Ovary (tissue), 9 donors: ENCODE results near the gene DIPK1B. TPM values are rescaled to one million over a fixed set of nuclear protein-coding genes. Genes with fewer than 3 reads are reported as not detected.
"Not testable (repeated sequence)": the region's sequence is repeated elsewhere in the genome, so short reads cannot be mapped to it uniquely, and the experiment has no call there.

ENCODE experiments used
- DNase-seq, 5 donors: peaks; one replicate each; pipeline ENCODE4 v3.0.0-alpha.2; 2019 to 2020
- H3K27ac ChIP-seq, 2 donors: fragments of 200-600 bp; one replicate each; pipeline versions ENCODE4 v1.5.1 to v1.8.0; 2019 to 2022
- H3K27me3 ChIP-seq: fragments of 200-600 bp; one replicate; pipeline ENCODE4 v1.8.0; 2022
- H3K36me3 ChIP-seq: fragments of 200-600 bp; sonication (generic); one replicate; pipeline ENCODE4 v1.5.1; 2019
- H3K4me1 ChIP-seq: one replicate; pipeline ENCODE4 v1.8.1; 2013; ENCODE audit warnings: mild to moderate bottlenecking, moderate library complexity; ENCODE audit not compliant: insufficient read depth
- H3K4me3 ChIP-seq: fragments of 200-600 bp; sonication (generic); one replicate; pipeline ENCODE4 v1.5.1; 2017
- H3K9me3 ChIP-seq, 2 donors: fragments of 200-600 bp in 1 of 2; sonication (generic) in 1 of 2; one replicate each; pipeline versions ENCODE4 v1.5.1 to v1.8.1; 2013 to 2019; ENCODE audit warnings: mild to moderate bottlenecking in 1 of 2, moderate library complexity in 1 of 2
- EP300 ChIP-seq: sonication (generic); formaldehyde crosslinking; IDR thresholded peaks from one replicate; pipeline ENCODE4 v1.6.1; 2017; ENCODE audit warnings: antibody characterized with exemption
- POLR2A ChIP-seq: fragments of 450-650 bp; IDR thresholded peaks from one replicate; pipeline ENCODE4 v1.6.1; 2017; ENCODE audit warnings: antibody characterized with exemption, mild to moderate bottlenecking, moderate library complexity
- whole genome bisulfite sequencing, 3 donors: extraction: QIAGEN DNeasy Blood & Tissue Kit in 1 of 3; methylation state at CpG; one replicate each; pipeline versions ENCODE4 v1.1.5 to v1.1.7; 2013 to 2017; 5-methylcytosine and 5-hydroxymethylcytosine counted together
- intact Hi-C, 4 donors: fragments of 100-400 bp; cut with DNase I; formaldehyde crosslinking; loops; one replicate each; pipeline versions ENCODE4 v1.11.0 to v1.15.1; 2022 to 2023
- polyA plus RNA-seq, 2 donors: library from polyadenylated mRNA; stranded (reverse); fragments of 200-250 nt in 1 of 2; fragments of 350-450 nt in 1 of 2; fragmentation: Illumina TruSeq in 1 of 2; extraction: RNeasy Lipid Tissue Mini Kit (QIAGEN cat#74804) in 1 of 2; gene quantifications; one replicate each; pipeline ENCODE4 v1.2.3, GENCODE V29; 2013 to 2014
- total RNA-seq, 7 donors: library from RNA; depleted of rRNA in 2 of 7; stranded (reverse); fragments of >200 nt in 2 of 7; fragmentation: NEBNext Ultra II Directional in 3 of 7; extraction: Animal tissue kit (Norgen Biotek cat#: 25700) in 3 of 7; gene quantifications; one replicate each; pipeline versions ENCODE4 v1.1.0 to v1.2.4, GENCODE V29; 2016 to 2023
- TF ChIP-seq, protein P1 (sequence below), 3 donors: fragments of 450-650 bp in 2 of 3; fragments of 200-600 bp in 1 of 3; IDR thresholded peaks; one replicate each; pipeline versions ENCODE4 v1.5.1 to v1.8.0; 2016 to 2022; ENCODE audit warnings: antibody characterized with exemption in 3 of 3, mild to moderate bottlenecking in 1 of 3
- donor health status: DM: no; HTN: no; CAD: no; lungs with moderate emphysema.
- donor health status: DM: no; HTN: no; CAD: no.
- donor health status: Bipolar disorder and iron deficiency.
- donor health status: DM: yes; HTN: yes; CAD: no.
- donor health status: DM: no; HTN: no; CAD: no.
- donor health status: DM: yes; HTN: yes; CAD: no.

The DIPK1B gene
- total and polyA plus RNA-seq, 9 donors = 2.9 to 23.4 (median 13.1) TPM

DNA sequence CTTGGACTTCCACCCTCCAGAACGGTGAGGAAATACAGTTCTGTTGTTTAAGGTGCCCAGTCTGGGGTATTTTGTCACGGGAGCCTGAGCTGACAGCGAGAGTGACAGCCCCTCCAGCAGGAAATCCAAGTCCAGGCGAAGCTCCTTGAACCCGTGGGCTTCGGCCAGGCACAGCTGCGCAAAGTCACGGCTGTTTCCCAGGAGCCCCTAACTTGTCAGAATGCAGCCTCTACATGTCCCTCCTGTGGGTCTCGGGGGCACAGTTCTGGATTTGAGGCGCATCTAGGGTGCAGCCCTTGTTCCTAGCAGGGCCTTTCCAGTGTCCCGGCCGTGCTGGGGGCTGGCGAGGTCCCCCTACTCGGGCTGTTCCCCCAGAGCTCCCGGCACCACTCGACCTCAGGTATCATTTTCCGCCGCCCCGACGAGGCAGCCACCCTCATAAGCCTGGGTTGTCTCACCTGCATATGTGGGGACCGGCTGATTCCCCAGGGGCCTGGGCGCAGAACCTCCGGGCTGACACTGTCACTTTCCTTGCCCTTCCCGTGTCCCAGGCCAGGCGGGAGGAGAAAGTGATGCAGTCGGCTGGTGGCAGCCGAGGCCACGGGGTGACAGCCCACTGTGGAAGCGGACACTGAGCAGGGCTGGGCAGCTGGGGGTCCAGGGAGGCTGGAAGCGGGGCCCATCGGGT lies 41.1 kb downstream of the DIPK1B start:
- 81 to 88% (median 87%) methylated on average over 29 to 31 of the region's 31 CpGs for WGBS, 3 donors
- Histone ChIP-seq H3K27me3 (no peaks in the 10 kb centered on the region), H3K36me3 (no peaks in the 10 kb centered on the region), H3K9me3 (no peaks in the 10 kb centered on the region), H3K4me3 (no peak overlapping the region), H3K27ac (no peak overlapping the region), H3K4me1 (no peaks in the 10 kb centered on the region)
- DNase-seq = no peak
- intact Hi-C loops = no loop called here
- TF ChIP-seq POLR2A = no peak
- TF ChIP-seq, protein P1, sequence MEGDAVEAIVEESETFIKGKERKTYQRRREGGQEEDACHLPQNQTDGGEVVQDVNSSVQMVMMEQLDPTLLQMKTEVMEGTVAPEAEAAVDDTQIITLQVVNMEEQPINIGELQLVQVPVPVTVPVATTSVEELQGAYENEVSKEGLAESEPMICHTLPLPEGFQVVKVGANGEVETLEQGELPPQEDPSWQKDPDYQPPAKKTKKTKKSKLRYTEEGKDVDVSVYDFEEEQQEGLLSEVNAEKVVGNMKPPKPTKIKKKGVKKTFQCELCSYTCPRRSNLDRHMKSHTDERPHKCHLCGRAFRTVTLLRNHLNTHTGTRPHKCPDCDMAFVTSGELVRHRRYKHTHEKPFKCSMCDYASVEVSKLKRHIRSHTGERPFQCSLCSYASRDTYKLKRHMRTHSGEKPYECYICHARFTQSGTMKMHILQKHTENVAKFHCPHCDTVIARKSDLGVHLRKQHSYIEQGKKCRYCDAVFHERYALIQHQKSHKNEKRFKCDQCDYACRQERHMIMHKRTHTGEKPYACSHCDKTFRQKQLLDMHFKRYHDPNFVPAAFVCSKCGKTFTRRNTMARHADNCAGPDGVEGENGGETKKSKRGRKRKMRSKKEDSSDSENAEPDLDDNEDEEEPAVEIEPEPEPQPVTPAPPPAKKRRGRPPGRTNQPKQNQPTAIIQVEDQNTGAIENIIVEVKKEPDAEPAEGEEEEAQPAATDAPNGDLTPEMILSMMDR (IDR thresholded peaks at IDR 0.05) = no peak
- no peak for TF ChIP-seq EP300

DNA sequence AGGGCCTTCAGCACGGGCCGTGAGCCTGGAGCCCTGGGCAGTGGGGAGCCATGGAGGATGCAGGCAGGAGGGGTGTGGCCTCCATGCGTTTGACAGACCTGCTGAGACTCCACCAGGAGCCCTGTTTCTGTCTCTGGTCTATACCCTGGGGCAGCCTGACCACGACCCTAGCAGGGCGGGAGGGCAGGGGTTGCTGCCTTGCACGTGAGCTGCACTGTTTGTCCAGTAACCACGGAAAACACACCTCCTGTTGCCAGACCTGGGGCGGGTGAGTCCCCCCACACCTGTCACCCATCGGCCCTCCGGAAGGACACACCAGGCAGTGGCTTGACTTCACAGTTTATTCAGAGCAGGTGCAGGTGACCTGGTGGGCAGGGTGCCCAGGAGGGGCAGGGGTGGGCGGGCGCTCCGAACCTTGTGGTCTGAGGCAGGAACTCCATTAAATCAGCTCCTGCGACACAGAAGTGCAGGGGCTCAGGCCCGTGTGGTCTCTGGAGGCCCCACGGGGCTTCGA lies 41.7 kb downstream of the DIPK1B start:
- Histone ChIP-seq H3K9me3 (no peaks in the 10 kb centered on the region), H3K36me3 (no peaks in the 10 kb centered on the region), H3K27me3 (no peaks in the 10 kb centered on the region), H3K4me1 (no peaks in the 10 kb centered on the region), H3K27ac (no peak overlapping the region), H3K4me3 (no peak overlapping the region)
- 76 to 82% (median 76%) methylated on average over 17 of the region's 17 CpGs for WGBS, 3 donors
- no peak for TF ChIP-seq EP300
- DNase-seq = no peak
- intact Hi-C loops = no loop called here

DNA sequence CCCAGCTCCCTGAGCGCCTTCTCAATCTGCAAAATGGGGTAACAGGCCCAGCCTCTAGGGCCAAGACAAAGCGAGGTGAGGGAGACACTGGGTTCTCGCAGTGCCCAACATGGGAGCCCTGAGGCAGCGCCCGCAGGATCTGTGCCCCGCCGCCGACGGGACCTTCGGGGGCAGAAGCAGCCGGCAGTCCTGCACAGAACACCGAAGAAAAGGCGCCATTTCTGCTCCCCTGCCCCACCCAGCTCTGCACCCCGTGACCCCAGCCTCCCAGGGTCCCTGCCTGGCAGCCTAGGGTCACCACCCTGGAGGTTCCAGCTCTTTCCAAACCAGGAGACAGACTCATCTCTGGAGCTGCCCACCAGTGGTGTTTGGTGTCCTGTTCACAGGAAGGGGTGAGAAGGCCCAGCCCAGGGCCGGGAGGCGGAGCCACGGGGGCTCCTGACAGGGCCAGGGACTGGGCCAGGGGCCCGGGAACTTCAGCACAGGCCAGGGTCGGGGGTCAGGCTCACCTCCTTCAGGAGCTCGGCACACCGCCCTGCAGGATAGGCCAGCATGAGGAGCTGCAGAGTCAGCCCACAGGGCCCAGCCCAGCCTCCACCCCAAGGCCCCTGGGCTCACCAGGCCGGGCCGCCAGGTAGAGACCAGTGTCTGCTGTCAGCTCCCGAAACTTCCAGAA lies 42.4 kb downstream of the DIPK1B start:
- Histone ChIP-seq H3K27me3 (no peaks in the 10 kb centered on the region), H3K36me3 (no peaks in the 10 kb centered on the region), H3K9me3 (no peaks in the 10 kb centered on the region), H3K4me3 (no peak overlapping the region), H3K4me1 (no peaks in the 10 kb centered on the region), H3K27ac (no peak overlapping the region)
- intact Hi-C loops = no loop called here
- 71 to 75% (median 74%) methylated on average over 24 of the region's 24 CpGs for WGBS, 3 donors
- DNase-seq = no peak
- TF ChIP-seq POLR2A (no peak), EP300 (no peak)
- TF ChIP-seq, protein P1 (IDR thresholded peaks at IDR 0.05) = no peak

DNA sequence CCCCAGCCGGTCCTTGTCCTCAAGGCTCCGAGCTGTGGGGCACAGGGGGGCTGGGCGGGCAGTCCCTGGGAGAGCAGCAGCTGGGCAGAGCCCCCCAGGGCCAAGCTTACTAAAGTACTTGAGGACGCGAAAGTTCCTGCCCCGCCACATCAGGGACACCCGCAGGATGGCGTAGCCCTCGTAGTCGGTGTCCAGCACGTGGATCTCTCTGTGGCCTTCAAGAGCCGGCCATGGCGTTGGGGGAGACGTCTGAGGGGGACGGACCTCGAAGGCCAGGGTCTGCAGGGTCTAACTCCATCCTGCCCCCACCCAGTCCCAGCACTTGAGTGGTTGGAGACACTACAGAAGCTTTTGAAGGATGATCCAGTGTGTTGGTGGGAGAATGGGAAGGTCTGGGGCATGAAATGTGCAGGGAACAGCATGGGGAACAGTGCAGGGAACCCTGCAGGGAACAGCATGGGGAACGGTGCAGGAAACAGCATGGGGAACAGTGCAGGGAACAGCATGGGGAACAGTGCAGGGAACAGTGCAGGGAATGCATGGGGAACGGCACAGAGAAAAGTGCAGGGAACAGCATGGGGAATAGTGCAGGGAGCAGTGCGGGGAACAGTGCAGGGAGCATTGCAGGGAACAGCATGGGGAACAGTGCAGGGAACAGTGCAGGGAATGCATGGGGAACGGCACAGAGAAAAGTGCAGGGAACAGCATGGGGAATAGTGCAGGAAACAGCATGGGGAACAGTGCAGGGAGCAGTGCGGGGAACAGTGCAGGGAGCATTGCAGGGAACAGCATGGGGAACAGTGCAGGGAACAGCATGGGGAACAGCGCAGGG lies 43.1 kb downstream of the DIPK1B start:
- H3K27me3 ChIP-seq, H3K4me3 ChIP-seq, DNase-seq, H3K4me1 ChIP-seq, H3K27ac ChIP-seq, intact Hi-C loops, H3K9me3 ChIP-seq, H3K36me3 ChIP-seq: not testable (repeated sequence)
- WGBS, 3 donors = 80 to 81% (median 81%) methylated on average over 22 of the region's 22 CpGs

DNA sequence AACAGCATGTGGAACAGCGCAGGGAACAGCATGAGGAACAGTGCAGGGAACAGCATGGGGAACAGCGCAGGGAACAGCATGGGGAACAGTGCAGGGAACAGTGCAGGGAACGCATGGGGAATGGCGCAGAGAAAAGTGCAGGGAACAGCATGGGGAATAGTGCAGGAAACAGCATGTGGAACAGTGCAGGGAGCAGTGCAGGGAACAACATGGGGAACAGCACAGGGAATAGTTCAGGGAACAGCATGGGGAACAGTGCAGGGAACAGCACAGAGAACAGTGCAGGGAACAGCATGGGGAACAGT lies 43.7 kb downstream of the DIPK1B start:
- TF ChIP-seq EP300 (no peak), POLR2A (no peak)
- TF ChIP-seq, protein P1 (IDR thresholded peaks at IDR 0.05) = no peak
- intact Hi-C loops = no loop called here

More for the DNA sequence above, 43.7 kb downstream of the DIPK1B start:
- no peak overlapping the region for H3K27ac ChIP-seq
- no peak overlapping the region for H3K4me3 ChIP-seq
- no peaks in the 10 kb centered on the region for H3K9me3 ChIP-seq
- WGBS, 3 donors = 85 to 98% (median 88%) methylated on average over 4 of the region's 4 CpGs
- H3K4me1 ChIP-seq = no peaks in the 10 kb centered on the region
- no peaks in the 10 kb centered on the region for H3K27me3 ChIP-seq
- no peaks in the 10 kb centered on the region for H3K36me3 ChIP-seq
- DNase-seq = no peak
